GM21526 (cell line): ENCODE measurements around the gene PAXX.
"Not testable (repeated sequence)": the region's sequence is repeated elsewhere in the genome, so short reads cannot be mapped to it uniquely, and the experiment has no call there.

Experiments
- ATAC-seq: cut with Tn5 transposase; IDR thresholded peaks from one replicate; pipeline ENCODE4 v1.9.1; 2021; ENCODE audit warnings: moderate library complexity; ENCODE audit not compliant: unreplicated experiment, low FRiP score

The PAXX gene

GRCh38 chr9:136997830-136998234 lies 5.6 kb downstream of the PAXX start:
- no peak for ATAC-seq

- ATAC-seq, result no peak
Observed at GRCh38 chr9:137000177-137000930, 8.1 kb downstream of the PAXX start.

GRCh38 chr9:137001857-137002645 lies 9.8 kb downstream of the PAXX start:
- no peak for ATAC-seq

- ATAC-seq, result no peak
Observed at GRCh38 chr9:137002646-137003041, 10.4 kb downstream of the PAXX start.

- ATAC-seq, result not testable (repeated sequence)
Observed at GRCh38 chr9:137004285-137004684, 12.1 kb downstream of the PAXX start.

GRCh38 chr9:137006116-137007003 lies 14.1 kb downstream of the PAXX start:
- no peak for ATAC-seq

- no peak for ATAC-seq
Observed at GRCh38 chr9:137007108-137007815, 15.0 kb downstream of the PAXX start.

GRCh38 chr9:137007816-137008270 lies 15.6 kb downstream of the PAXX start:
- no peak for ATAC-seq

- ATAC-seq, result no peak
Observed at GRCh38 chr9:137008312-137008711, 16.1 kb downstream of the PAXX start.

- ATAC-seq, result no peak
Observed at GRCh38 chr9:137009217-137009616, 17.0 kb downstream of the PAXX start.

GRCh38 chr9:137009938-137010732 lies 17.9 kb downstream of the PAXX start:
- ATAC-seq, result no peak

- no peak for ATAC-seq
Observed at GRCh38 chr9:137011156-137011555, 18.9 kb downstream of the PAXX start.

GRCh38 chr9:137011907-137012675 lies 19.9 kb downstream of the PAXX start:
- ATAC-seq, result no peak

- no peak for ATAC-seq
Observed at GRCh38 chr9:137012694-137013570, 20.7 kb downstream of the PAXX start.

GRCh38 chr9:137013571-137013940 lies 21.3 kb downstream of the PAXX start:
- no peak for ATAC-seq

- no peak for ATAC-seq
Observed at GRCh38 chr9:137014166-137014565, 21.9 kb downstream of the PAXX start.

- no peak for ATAC-seq
Observed at GRCh38 chr9:137014776-137015539, 22.7 kb downstream of the PAXX start.
